BJ (cell line): ENCODE data around the gene MSH2. TPM values are rescaled to one million over a fixed set of nuclear protein-coding genes. Genes with fewer than 3 reads are reported as not detected.

Experiments used
- CTCF ChIA-PET: fragments of 350-600 bp; formaldehyde crosslinking; extraction: SDS; loops from one replicate; lab custom pipeline; 2021; ENCODE audit warnings: antibody characterized with exemption, inconsistent platforms; lab: Yijun Ruan, JAX
- POLR2A ChIA-PET: fragments of 300-600 bp; sonication (Branson Sonifier 250); formaldehyde crosslinking; extraction: SDS; loops from one replicate; lab custom pipeline; 2021; ENCODE audit warnings: antibody characterized with exemption; lab: Charles Lee
- DNase-seq: peaks from one replicate; pipeline ENCODE4 v3.0.0-alpha.2; 2011; ENCODE audit warnings: low read depth
- H3K27me3 ChIP-seq: 2 replicates; pipeline ENCODE4 v1.6.0; 2011; ENCODE audit warnings: low read length; ENCODE audit not compliant: control insufficient read depth, insufficient read depth
- H3K36me3 ChIP-seq: 2 replicates; pipeline ENCODE4 v1.5.1; 2011; ENCODE audit warnings: low read length; ENCODE audit not compliant: control insufficient read depth, insufficient read depth
- H3K4me3 ChIP-seq: 2 replicates; pipeline ENCODE4 v1.5.1; 2011; ENCODE audit warnings: low read depth, mild to moderate bottlenecking, control low read depth, low read length
- polyA plus RNA-seq: library from polyadenylated mRNA; depleted of rRNA; stranded (reverse); fragments of >200 nt; gene quantifications from 2 replicates; pipeline ENCODE4 v1.2.3, GENCODE V29; 2011; rRNA removed
- small RNA-seq: library from RNA; depleted of rRNA; stranded (forward); fragments of <200 nt; gene quantifications from one replicate; pipeline ENCODE3, GENCODE V24; 2012; ENCODE audit warnings: low replicate concordance, low read depth; ENCODE audit not compliant: insufficient read length
- TF ChIP-seq, protein P1 (sequence below): IDR thresholded peaks from 2 replicates; pipeline ENCODE4 v1.5.1; 2011; ENCODE audit warnings: low read depth, mild to moderate bottlenecking, control low read depth, inconsistent platforms, low read length, moderate library complexity; ENCODE audit not compliant: insufficient read depth

The MSH2 gene
- polyA plus RNA-seq, 1 experiment: 4.9 TPM

DNA sequence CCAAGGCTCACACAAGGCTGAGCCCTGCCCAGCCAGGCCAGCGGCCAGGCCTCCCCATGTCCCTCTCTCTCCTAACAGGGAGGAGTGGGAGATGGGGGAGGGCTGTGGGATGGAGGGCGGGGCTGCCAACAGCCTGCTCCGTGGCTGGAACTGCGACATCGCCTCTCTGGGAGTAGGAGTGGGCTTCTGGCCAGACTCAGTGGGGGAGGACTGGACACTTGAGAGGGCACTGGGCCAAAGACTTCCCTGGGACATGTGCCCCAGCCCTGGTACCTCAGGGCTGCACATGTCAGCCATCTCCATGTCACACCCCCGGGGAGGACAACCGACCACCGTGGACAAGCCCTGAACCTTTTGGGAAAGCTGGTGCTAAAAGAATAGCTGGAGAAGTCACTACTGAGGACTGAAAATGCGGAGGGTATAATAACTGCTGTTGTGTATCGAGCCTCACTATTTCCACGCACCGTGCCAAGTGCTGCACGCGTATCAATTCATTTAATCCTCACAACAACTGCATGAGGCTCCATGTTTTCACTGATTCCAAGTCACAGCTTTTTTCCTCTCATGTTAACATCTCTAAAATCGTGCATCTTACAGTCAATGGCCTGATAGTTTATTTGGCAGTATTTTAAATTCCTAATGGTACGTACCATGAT, 127.3 kb downstream of the MSH2 start:
- H3K27me3 ChIP-seq: peaks cover 5% of the 10 kb centered on the region
- no peak overlapping the region for H3K4me3 ChIP-seq
- CTCF ChIA-PET: interaction anchor here (0.7 kb wide), 1 partner anchor 95 kb away, joined by 3 read pairs; no protein-coding TSS in a partner anchor
- H3K36me3 ChIP-seq: no peaks in the 10 kb centered on the region
- DNase-seq: no peak
- POLR2A ChIA-PET: no interaction called here
- TF ChIP-seq, protein P1, sequence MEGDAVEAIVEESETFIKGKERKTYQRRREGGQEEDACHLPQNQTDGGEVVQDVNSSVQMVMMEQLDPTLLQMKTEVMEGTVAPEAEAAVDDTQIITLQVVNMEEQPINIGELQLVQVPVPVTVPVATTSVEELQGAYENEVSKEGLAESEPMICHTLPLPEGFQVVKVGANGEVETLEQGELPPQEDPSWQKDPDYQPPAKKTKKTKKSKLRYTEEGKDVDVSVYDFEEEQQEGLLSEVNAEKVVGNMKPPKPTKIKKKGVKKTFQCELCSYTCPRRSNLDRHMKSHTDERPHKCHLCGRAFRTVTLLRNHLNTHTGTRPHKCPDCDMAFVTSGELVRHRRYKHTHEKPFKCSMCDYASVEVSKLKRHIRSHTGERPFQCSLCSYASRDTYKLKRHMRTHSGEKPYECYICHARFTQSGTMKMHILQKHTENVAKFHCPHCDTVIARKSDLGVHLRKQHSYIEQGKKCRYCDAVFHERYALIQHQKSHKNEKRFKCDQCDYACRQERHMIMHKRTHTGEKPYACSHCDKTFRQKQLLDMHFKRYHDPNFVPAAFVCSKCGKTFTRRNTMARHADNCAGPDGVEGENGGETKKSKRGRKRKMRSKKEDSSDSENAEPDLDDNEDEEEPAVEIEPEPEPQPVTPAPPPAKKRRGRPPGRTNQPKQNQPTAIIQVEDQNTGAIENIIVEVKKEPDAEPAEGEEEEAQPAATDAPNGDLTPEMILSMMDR: no peak

- Histone ChIP-seq H3K27me3 (peaks cover 1% of the 10 kb centered on the region; the same call in 1 of the 2 replicates), H3K36me3 (no peaks in the 10 kb centered on the region), H3K4me3 (no peak overlapping the region)
- no peak for DNase-seq
- ChIA-PET CTCF (no interaction called here), POLR2A (no interaction called here)
- TF ChIP-seq, protein P1: no peak
Observed at GRCh38 chr2:47531378-47532042, 128.6 kb downstream of the MSH2 start.

Small RNAs within 50 kb of the gene (small RNA-seq; reads per million reads assigned to genes)
- not detected for gene MIR559
- not detected for gene RF00017
- gene RN7SKP119: not detected

Other genes with a start within 250 kb of the MSH2 start
- gene STPG4, start 247.8 kb upstream of the MSH2 start, polyA plus RNA-seq: 0.06 TPM in 2 replicates
- gene CALM2, start 226.6 kb upstream of the MSH2 start, polyA plus RNA-seq: 352 and 844 TPM in 2 replicates
- gene EPCAM, start 33.8 kb upstream of the MSH2 start, polyA plus RNA-seq: 0.15 and 0.42 TPM in 2 replicates
- gene KCNK12, start 167.8 kb downstream of the MSH2 start, polyA plus RNA-seq: not detected in 2 replicates